ENCODE measurements around the gene ZNF528. TPM values are rescaled to one million over a fixed set of nuclear protein-coding genes. Genes with fewer than 3 reads are reported as not detected.

The ZNF528 gene
- polyA plus RNA-seq, 1 donor (not counting 4 experiments of a cell fraction or from before 2014, with no cell fraction given): 18.6 TPM

GRCh38 chr19:52444506-52444905 is 46.9 kb downstream of the ZNF528 start:
- Histone ChIP-seq H3K36me3 (ENCODE audit: control insufficient read depth in 2 of 2, extremely low read depth in 1 of 2, insufficient read depth in 2 of 2, low read length in 2 of 2) (no peaks in the 10 kb centered on the region), H3K79me2 (ENCODE audit: control insufficient read depth, insufficient read depth, low read length) (no peaks in the 10 kb centered on the region), H3K9me3 (ENCODE audit: control insufficient read depth, low read depth, low read length) (peaks cover 2% of the 10 kb centered on the region), H3K4me3 (ENCODE audit: control insufficient read depth in 2 of 3, extremely low read depth in 1 of 3, insufficient read depth in 2 of 3, low read depth in 1 of 3, low read length in 3 of 3) (no peak overlapping the region), H2AFZ (ENCODE audit: control insufficient read depth, low read length) (no peak overlapping the region), H3K4me1 (ENCODE audit: control insufficient read depth, extremely low read depth, insufficient read depth, low read length) (no peaks in the 10 kb centered on the region), H4K20me1 (ENCODE audit: control insufficient read depth, extremely low read depth, insufficient read depth, low read length) (no peaks in the 10 kb centered on the region), H3K9me1 (ENCODE audit: control insufficient read depth, extremely low read depth, insufficient read depth, low read length) (no peaks in the 10 kb centered on the region), H3K27ac (ENCODE audit: control insufficient read depth, insufficient read depth, low read length) (no peak overlapping the region), H3K9ac (ENCODE audit: control insufficient read depth, extremely low read depth, insufficient read depth, low read length) (no peak overlapping the region), H3K27me3 (ENCODE audit: control insufficient read depth, extremely low read depth, insufficient read depth, low read length) (no peaks in the 10 kb centered on the region), H3K4me2 (ENCODE audit: control insufficient read depth, extremely low read depth, insufficient read depth, low read depth, low read length) (no peak overlapping the region)
- dilution Hi-C loops (cut with MboI; ENCODE audit: extremely low pct_ligation_motif_present, low sequenced_read_pairs): no loop called here
- FAIRE-seq (no peak), DNase-seq (ENCODE audit: low read depth, low spot score) (no peak)
- TF ChIP-seq EZH2 (IDR thresholded peaks at IDR 0.05; ENCODE audit: low read length): no peak
- no peak for TF ChIP-seq CTCF (optimal IDR thresholded peaks at IDR 0.05 in 1 of 3, IDR thresholded peaks at IDR 0.05 in 1 of 3, conservative IDR thresholded peaks at IDR 0.05 in 1 of 3; ENCODE audit: extremely low read depth in 1 of 3, insufficient read depth in 2 of 3, low read length in 3 of 3)

- Histone ChIP-seq H3K36me3 (ENCODE audit: control insufficient read depth in 2 of 2, extremely low read depth in 1 of 2, insufficient read depth in 2 of 2, low read length in 2 of 2) (no peaks in the 10 kb centered on the region), H3K4me3 (ENCODE audit: control insufficient read depth in 2 of 3, extremely low read depth in 1 of 3, insufficient read depth in 2 of 3, low read depth in 1 of 3, low read length in 3 of 3) (no peak overlapping the region), H3K27me3 (ENCODE audit: control insufficient read depth, extremely low read depth, insufficient read depth, low read length) (no peaks in the 10 kb centered on the region), H3K9me3 (ENCODE audit: control insufficient read depth, low read depth, low read length) (peaks cover 1% of the 10 kb centered on the region), H3K4me1 (ENCODE audit: control insufficient read depth, extremely low read depth, insufficient read depth, low read length) (no peaks in the 10 kb centered on the region), H3K9me1 (ENCODE audit: control insufficient read depth, extremely low read depth, insufficient read depth, low read length) (no peaks in the 10 kb centered on the region), H2AFZ (ENCODE audit: control insufficient read depth, low read length) (no peak overlapping the region), H3K4me2 (ENCODE audit: control insufficient read depth, extremely low read depth, insufficient read depth, low read depth, low read length) (no peak overlapping the region), H3K79me2 (ENCODE audit: control insufficient read depth, insufficient read depth, low read length) (no peaks in the 10 kb centered on the region), H3K27ac (ENCODE audit: control insufficient read depth, insufficient read depth, low read length) (no peak overlapping the region), H3K9ac (ENCODE audit: control insufficient read depth, extremely low read depth, insufficient read depth, low read length) (no peak overlapping the region), H4K20me1 (ENCODE audit: control insufficient read depth, extremely low read depth, insufficient read depth, low read length) (no peaks in the 10 kb centered on the region)
- dilution Hi-C loops (cut with MboI; ENCODE audit: extremely low pct_ligation_motif_present, low sequenced_read_pairs): no loop called here
- no peak for DNase-seq (ENCODE audit: low read depth, low spot score)
- TF ChIP-seq EZH2 (IDR thresholded peaks at IDR 0.05; ENCODE audit: low read length) (no peak), CTCF (optimal IDR thresholded peaks at IDR 0.05 in 1 of 3, IDR thresholded peaks at IDR 0.05 in 1 of 3, conservative IDR thresholded peaks at IDR 0.05 in 1 of 3; ENCODE audit: extremely low read depth in 1 of 3, insufficient read depth in 2 of 3, low read length in 3 of 3) (no peak)
- no peak for FAIRE-seq
These were observed 53.6 kb downstream of the ZNF528 start for GRCh38 chr19:52451241-52451640.

Measured in keratinocyte (primary cell).